Amygdala (tissue), 56 donors: Measurements from ENCODE around the gene KRTAP1-1.

ENCODE experiments used
- DNase-seq, 56 donors: peaks; one replicate each; lab custom pipeline; 2025; lab: John Stamatoyannopoulos, UW

KRTAP1-1 gene

DNA sequence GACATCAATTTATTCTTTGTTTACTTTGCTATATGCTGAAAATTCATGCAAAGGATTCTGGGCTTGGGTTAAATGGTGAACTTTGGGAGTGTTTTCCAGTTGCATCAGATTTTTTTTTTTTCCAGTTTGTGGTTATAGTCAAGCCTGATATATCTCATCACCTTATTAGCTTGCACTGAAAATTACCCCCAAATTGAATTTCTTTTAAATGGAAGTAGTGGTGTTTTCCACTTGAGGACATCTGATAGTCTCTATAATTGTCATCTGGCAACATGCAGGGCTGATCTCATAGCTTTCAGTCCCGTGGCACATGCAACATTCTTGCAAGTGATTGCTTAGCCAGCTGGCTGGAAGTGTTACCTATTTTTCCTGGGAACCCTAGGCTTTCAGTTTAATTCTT is 27.6 kb downstream of the KRTAP1-1 start:
- DNase-seq = no peak

GRCh38 chr17:41013181-41013580 is 28.1 kb downstream of the KRTAP1-1 start:
- DNase-seq = no peak

GRCh38 chr17:41012326-41013120 is 28.7 kb downstream of the KRTAP1-1 start:
- no peak for DNase-seq

DNA sequence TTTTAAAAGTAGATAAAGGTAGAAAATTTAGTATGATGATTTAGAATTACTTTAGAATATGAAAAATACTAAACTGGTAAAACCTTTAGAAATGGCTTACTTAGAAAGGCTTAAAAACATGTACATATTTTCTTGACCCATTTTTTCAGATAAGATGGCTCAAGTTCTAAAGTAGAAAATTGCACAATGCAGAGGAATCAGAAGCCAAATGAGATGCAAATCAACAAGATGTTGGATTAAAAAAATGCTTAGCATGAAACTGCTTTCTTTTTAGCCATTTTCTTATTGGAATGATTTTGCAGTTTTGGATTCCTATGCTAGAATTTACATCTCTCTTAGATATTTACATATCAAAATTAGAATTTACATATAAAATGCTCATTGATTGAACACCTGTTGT is 30.8 kb downstream of the KRTAP1-1 start:
- DNase-seq = no peak

DNA sequence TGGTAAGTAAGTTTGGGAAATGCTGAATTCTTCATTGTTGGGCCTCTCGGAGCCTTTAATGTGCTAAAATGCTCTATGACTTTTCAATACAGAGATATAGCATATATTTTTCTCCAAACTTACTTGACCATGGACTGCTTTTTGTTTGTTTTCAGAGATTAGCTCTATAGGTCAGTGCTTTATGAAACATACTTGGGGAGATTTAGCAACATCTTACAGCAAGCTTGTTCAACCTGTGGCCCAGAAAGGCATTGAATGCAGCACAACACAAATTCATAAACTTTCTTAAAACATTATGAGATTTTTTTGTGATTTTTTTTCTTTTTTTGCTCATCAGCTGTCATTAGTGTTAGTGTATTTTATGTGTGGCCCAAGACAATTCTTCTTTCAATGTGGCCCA is 31.3 kb downstream of the KRTAP1-1 start:
- DNase-seq = no peak

DNA sequence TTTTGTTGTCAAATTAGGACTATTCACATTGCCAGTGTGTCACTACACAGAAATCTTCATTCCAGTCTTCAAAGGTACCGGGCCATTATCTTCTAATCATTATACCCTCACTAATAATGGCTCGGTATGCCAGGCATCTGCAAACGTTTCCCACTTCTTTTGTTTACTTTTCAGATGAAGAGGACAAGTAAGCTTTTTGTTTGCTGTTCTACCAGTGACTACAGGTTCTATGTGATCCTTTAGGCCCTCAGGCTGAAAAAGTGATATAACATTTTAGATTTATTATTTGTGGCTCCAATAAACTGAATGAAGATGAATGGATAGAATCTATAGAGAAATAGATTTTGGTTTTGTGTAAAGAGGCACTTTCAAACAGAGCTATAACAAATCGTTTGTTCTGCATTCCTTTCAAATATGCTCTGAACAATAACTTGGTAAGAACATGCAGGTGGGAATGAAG is 31.9 kb downstream of the KRTAP1-1 start:
- DNase-seq = no peak

DNA sequence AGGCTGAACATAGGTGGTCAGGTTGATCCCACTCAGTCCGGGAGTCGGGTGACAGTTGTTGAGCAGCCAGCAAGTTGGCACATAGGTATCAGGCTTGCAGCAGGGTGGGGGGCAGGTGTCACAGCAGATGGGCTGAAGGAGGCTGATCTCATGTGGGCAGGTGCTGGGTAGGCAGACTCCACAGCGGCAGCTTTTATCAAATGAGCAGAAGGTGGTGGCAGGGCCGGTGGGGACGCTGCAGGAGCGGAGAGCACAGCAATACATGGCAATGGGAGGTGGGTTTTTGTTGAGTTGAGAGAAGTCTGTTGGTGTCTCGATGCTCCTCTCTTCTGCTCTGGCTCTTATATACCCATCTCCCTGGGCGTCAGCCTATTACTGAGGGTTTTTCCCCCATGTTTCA is 32.4 kb downstream of the KRTAP1-1 start, which contains the start of gene KRTAP3-1:
Gene KRTAP3-1 (minus strand): TSS at position 318 of the 400 bp plus-strand sequence. CDS start 54 bp downstream, at position 264.
- no peak for DNase-seq

- DNase-seq = no peak
Observed at GRCh38 chr17:41004397-41004796, 36.9 kb downstream of the KRTAP1-1 start.

- DNase-seq = no peak
Observed at GRCh38 chr17:41003926-41004325, 37.3 kb downstream of the KRTAP1-1 start.

DNA sequence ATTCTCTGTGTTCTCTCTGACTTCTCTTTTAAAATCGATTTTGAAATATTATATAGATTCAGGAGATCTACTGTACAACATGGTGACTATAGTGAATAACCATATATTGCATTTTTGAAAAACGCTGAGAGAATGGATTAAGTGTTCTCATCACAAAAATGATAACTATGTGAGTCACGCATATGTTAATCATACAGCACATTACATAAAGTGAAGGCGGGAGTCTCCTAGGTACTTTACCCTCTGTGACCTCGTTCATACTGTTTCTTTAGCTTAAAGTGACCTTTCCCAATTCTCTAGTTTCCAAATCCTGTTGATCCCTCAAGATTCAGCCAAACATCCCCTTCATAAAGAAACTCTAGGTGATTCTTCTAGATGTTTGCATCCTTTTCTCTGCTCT is 38.4 kb downstream of the KRTAP1-1 start:
- DNase-seq = no peak

DNA sequence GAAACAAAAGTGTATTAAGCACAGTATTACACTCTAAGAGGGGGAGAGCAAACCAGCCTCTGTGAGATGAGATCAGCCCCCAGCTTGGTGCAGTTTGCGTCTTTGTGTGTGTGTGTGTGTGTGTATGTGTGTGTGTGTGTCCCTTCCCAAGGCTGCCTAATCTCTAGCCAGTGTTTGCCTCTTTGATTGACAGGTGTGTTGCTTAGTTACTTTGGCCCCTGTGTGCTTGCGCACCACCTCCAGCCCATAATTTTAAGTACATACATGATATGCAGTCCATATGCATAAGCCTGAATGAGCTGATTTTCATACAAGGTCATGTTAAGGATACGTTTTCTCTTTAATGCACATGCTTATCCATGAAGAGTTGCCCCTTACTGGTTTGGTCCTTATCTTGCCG is 39.5 kb downstream of the KRTAP1-1 start:
- DNase-seq = no peak

GRCh38 chr17:40999563-40999962 is 41.7 kb downstream of the KRTAP1-1 start, which contains the start of gene KRTAP3-2:
Gene KRTAP3-2 (minus strand): TSS chr17:40999906. CDS start chr17:40999853, 53 bp downstream.
- DNase-seq = peak in 2 of 56 donors; percentile 0 to 3

GRCh38 chr17:40997361-40997760 is 43.9 kb downstream of the KRTAP1-1 start:
- no peak for DNase-seq

DNA sequence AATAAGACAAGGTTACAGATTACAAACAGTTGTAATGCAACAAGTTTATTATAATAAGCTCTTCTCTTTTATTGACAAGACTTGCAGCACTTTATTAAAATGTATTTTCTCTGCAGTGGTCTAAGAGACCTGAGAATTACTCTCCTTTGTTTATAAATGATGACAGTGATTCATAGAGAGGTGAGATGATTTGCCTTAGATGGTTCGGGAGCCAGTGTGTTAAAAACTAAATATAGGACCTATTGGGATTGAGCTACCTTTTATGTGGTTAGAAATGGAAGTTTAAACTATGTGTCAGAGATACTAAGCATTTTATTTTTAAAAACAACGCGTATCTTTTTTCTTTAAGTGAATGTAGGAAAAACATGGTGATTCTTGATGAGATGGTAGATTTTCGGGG is 44.4 kb downstream of the KRTAP1-1 start:
- no peak for DNase-seq

DNA sequence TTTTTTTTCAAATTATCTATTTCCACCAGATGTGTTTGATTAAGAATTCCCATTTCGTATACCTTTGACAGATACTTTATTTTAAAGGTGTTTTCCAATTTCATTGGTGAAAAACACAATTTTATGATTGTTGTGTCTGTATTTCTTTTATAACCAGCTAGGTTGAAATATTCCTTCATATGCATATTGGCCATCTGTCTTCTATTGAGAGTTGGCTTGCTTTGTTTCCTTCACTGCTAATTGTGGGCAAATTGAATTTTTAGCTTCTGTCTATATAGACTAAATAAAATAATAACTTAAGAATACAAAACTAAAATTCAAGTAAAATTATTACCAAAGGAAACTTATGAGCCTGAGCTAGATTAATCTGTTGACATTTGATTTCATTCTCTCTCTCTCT is 46.1 kb downstream of the KRTAP1-1 start:
- DNase-seq = no peak

- peak in 1 of 56 donors; percentile 0 for DNase-seq
Observed at GRCh38 chr17:40993839-40994238, 47.4 kb downstream of the KRTAP1-1 start, which contains the start of gene KRTAP3-3. Gene KRTAP3-3 (minus strand): TSS chr17:40994164. CDS start chr17:40994097, 67 bp downstream.

- DNase-seq = no peak
Observed at GRCh38 chr17:40993084-40993483, 48.2 kb downstream of the KRTAP1-1 start.

- DNase-seq = no peak
Observed at GRCh38 chr17:40992666-40993065, 48.6 kb downstream of the KRTAP1-1 start.
